Heart left ventricle (tissue), 16 donors: ENCODE measurements around the gene RRP1. TPM values are rescaled to one million over a fixed set of nuclear protein-coding genes. Genes with fewer than 3 reads are reported as not detected.

Source experiments
- ATAC-seq, 4 donors: fragments of 200-7000 bp; cut with Tn5 transposase; one replicate each; pipeline ENCODE4 v1.9.1; 2020 to 2022; ENCODE audit warnings: moderate library complexity in 4 of 4, mild to moderate bottlenecking in 3 of 4, moderate number of reproducible peaks in 1 of 4
- DNase-seq, 5 donors: peaks; one replicate each; pipeline ENCODE4 v3.0.0-alpha.2; 2020
- H3K27ac ChIP-seq, 12 donors: fragments of 200-600 bp; sonication (generic) in 4 of 12; one replicate each; pipeline versions ENCODE4 v1.5.0 to v1.8.0; 2016 to 2022; ENCODE audit warnings: mild to moderate bottlenecking in 2 of 12
- H3K27me3 ChIP-seq, 9 donors: fragments of 200-600 bp; sonication (generic) in 2 of 9; one replicate each; pipeline versions ENCODE4 v1.5.1 to v1.8.0; 2016 to 2022; ENCODE audit warnings: mild to moderate bottlenecking in 3 of 9
- H3K36me3 ChIP-seq, 9 donors: fragments of 200-600 bp; sonication (generic) in 2 of 9; one replicate each; pipeline versions ENCODE4 v1.5.0 to v1.8.0; 2018 to 2022; ENCODE audit warnings: mild to moderate bottlenecking in 2 of 9
- H3K4me1 ChIP-seq, 12 donors: fragments of 200-600 bp; sonication (generic) in 4 of 12; one replicate each; pipeline versions ENCODE4 v1.5.0 to v1.8.0; 2016 to 2022; ENCODE audit warnings: mild to moderate bottlenecking in 3 of 12
- H3K4me3 ChIP-seq, 12 donors: fragments of 200-600 bp; sonication (generic) in 4 of 12; one replicate each; pipeline versions ENCODE4 v1.5.0 to v1.8.0; 2017 to 2022; ENCODE audit warnings: mild to moderate bottlenecking in 9 of 12, moderate library complexity in 4 of 12
- H3K9me3 ChIP-seq, 12 donors: fragments of 200-600 bp; sonication (generic) in 4 of 12; one replicate each; pipeline versions ENCODE4 v1.5.0 to v1.8.0; 2016 to 2022; ENCODE audit warnings: mild to moderate bottlenecking in 1 of 12
- CTCF ChIP-seq, 12 donors: fragments of 200-600 bp; sonication (generic) in 4 of 12; IDR thresholded peaks; one replicate each; pipeline versions ENCODE4 v1.5.0 to v1.8.0; 2018 to 2022; ENCODE audit warnings: antibody characterized with exemption in 12 of 12, mild to moderate bottlenecking in 5 of 12
- POLR2A ChIP-seq, 2 donors: fragments of 450-650 bp; IDR thresholded peaks; one replicate each; pipeline ENCODE4 v1.6.1; 2017; ENCODE audit warnings: antibody characterized with exemption in 2 of 2, mild to moderate bottlenecking in 2 of 2, moderate library complexity in 2 of 2
- WGBS, 4 donors: extraction: QIAGEN DNeasy Blood & Tissue Kit in 2 of 4; methylation state at CpG; one replicate each; pipeline versions ENCODE4 v1.1.5 to v1.1.7; 2013 to 2018; 5-methylcytosine and 5-hydroxymethylcytosine counted together
- intact Hi-C, 10 donors: fragments of 100-400 bp; cut with DNase I; formaldehyde crosslinking; loops; one replicate each; pipeline versions ENCODE4 v1.11.1 to v1.14.2; 2022
- polyA plus RNA-seq, 2 donors: library from polyadenylated mRNA; stranded (reverse); fragments of 200-250 nt; gene quantifications; one replicate each; pipeline ENCODE4 v1.2.3, GENCODE V29; 2013
- total RNA-seq, 9 donors: library from RNA; depleted of rRNA in 2 of 9; stranded (reverse); fragments of >200 nt in 2 of 9; fragmentation: NEBNext Ultra II Directional in 3 of 9; extraction: Animal tissue kit (Norgen Biotek cat#: 25700) in 3 of 9; gene quantifications; one replicate each; pipeline versions ENCODE4 v1.1.0 to v1.2.4, GENCODE V29; 2016 to 2023
- donor health status: ischemic (EF 13 %, LVEDD 7.1; RV severe dilation, severe dysfunction).
- donor health status: healthy with polysubstance abuse.
- donor health status: DM: no; HTN: yes; CAD: no.
- donor health status: DM: no; HTN: no; CAD: no.
- donor health status: ischemic (EF 25% LVEDD 6.9; RV normal size, moderate dysfunction).
- donor health status: ischemic (EF 25% LVEDD 5.7; RV mildly dilated, moderate dysfunction).
- donor health status: healthy.
- donor health status: DM: yes; HTN: yes; CAD: no.
- donor health status: ischemic (EF 35%, LVEDD 5.7; RV mildly dilated, moderate dysfunction).
- donor health status: nonischemic (EF 11% LVEDD 7.7; RV severe dilation, severe dysfunction).
- donor health status: DM: yes; HTN: yes; CAD: no.
- donor health status: PGD.
- donor health status: ischemic (EF 29% LVEDD 5.4; RV normal size, mild dysfunction).
- donor health status: nonischemic (EF 23%, LVEDD 6.1; RV moderate dilation, normal function).

RRP1 gene
- total and polyA plus RNA-seq, 11 donors = 6.0 to 15.6 (median 9.8) TPM

- no peaks in the 10 kb centered on the region for H3K27me3 ChIP-seq
- intact Hi-C loops = loop anchor here in 1 of 10 donors (10.0 kb wide), 1 partner anchor 61 kb away; the partner anchor contains the start of gene AGPAT3
- H3K36me3 ChIP-seq = peaks cover 0 to 61% (median 53%) of the 10 kb centered on the region in 9 donors
- H3K27ac ChIP-seq = no peak overlapping the region
- peak in 1 of 5 donors; percentile 48 for DNase-seq
- ATAC-seq = no peak
- H3K9me3 ChIP-seq = no peaks in the 10 kb centered on the region
- 90 to 96% (median 93%) methylated on average over 31 to 33 of the region's 33 CpGs for WGBS, 4 donors
- no peak for TF ChIP-seq CTCF (IDR thresholded peaks at IDR 0.05)
- TF ChIP-seq POLR2A (IDR thresholded peaks at IDR 0.05) = no peak
- H3K4me1 ChIP-seq = no peaks in the 10 kb centered on the region
- no peak overlapping the region for H3K4me3 ChIP-seq
Measured at GRCh38 chr21:43803558-43804300, 14.4 kb downstream of the RRP1 start.

DNA sequence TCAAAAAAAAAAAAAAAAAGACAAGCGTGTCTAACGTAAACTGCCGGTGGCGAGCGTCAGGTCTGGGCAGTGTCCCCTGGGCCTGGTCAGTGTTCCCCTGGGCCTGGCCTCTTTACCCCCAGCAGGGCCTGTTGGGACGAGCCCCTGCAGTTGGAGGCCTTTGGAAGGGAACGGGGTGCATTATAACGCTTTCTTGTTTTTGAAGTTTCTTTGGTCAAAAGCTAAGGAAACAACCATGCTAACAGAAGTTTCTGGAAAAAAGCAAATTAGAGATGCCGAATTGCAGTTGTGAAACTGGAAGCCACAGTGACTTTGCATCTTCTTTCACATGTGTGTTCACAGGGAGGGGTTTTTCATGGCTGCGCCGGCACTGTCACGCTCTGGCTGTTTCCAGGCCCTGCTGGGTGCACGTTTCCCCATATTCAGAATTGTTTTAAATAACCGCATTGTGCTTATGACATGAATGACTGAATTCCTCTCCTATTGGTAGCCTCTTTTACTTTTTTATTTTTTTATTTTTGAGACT, 16.0 kb downstream of the RRP1 start:
- no peaks in the 10 kb centered on the region for H3K4me1 ChIP-seq
- no peak for ATAC-seq
- peaks cover 0 to 45% (median 37%) of the 10 kb centered on the region in 9 donors for H3K36me3 ChIP-seq
- H3K4me3 ChIP-seq = no peak overlapping the region
- intact Hi-C loops = loop anchor here in 2 of 10 donors (5.0 to 10.0 kb wide), 2 partner anchors 59 to 137 kb away; partner anchors contain the start of gene AGPAT3 (in 1 of the 2)
- peak overlapping the region in 1 of 12 donors; percentile 58 for H3K27ac ChIP-seq
- DNase-seq = peak in 2 of 5 donors; percentile 19 to 27
- 89 to 94% (median 91%) methylated on average over 14 of the region's 14 CpGs for WGBS, 4 donors
- no peaks in the 10 kb centered on the region for H3K27me3 ChIP-seq
- no peak for TF ChIP-seq CTCF (IDR thresholded peaks at IDR 0.05)
- no peak for TF ChIP-seq POLR2A (IDR thresholded peaks at IDR 0.05)
- no peaks in the 10 kb centered on the region for H3K9me3 ChIP-seq

- H3K9me3 ChIP-seq = no peaks in the 10 kb centered on the region
- no peak overlapping the region for H3K4me3 ChIP-seq
- WGBS, 4 donors = 82 to 88% (median 87%) methylated on average over 19 to 21 of the region's 21 CpGs
- peak overlapping the region in 1 of 12 donors; percentile 58 for H3K27ac ChIP-seq
- H3K27me3 ChIP-seq = no peaks in the 10 kb centered on the region
- no peak for ATAC-seq
- peaks cover 0 to 37% (median 28%) of the 10 kb centered on the region in 9 donors for H3K36me3 ChIP-seq
- intact Hi-C loops = loop anchor here in 2 of 10 donors (5.0 to 10.0 kb wide), 2 partner anchors 59 to 136 kb away; partner anchors contain the start of gene AGPAT3 (in 1 of the 2)
- TF ChIP-seq POLR2A (IDR thresholded peaks at IDR 0.05) (no peak), CTCF (IDR thresholded peaks at IDR 0.05) (no peak)
- peak in 1 of 5 donors; percentile 22 for DNase-seq
- H3K4me1 ChIP-seq = peaks cover 0 to 7% (median 6%) of the 10 kb centered on the region in 12 donors
Measured at GRCh38 chr21:43806017-43806710, 16.8 kb downstream of the RRP1 start.
